Gastrocnemius medialis (tissue), 4 donors: ENCODE measurements around the gene BTBD19. TPM values are rescaled to one million over a fixed set of nuclear protein-coding genes. Genes with fewer than 3 reads are reported as not detected.

ENCODE experiments used
- ATAC-seq, 2 donors: fragments of 150-250 bp; one replicate each; pipeline ENCODE4 v1.9.1; 2016
- DNase-seq, 2 donors: peaks; one replicate each; pipeline ENCODE4 v3.0.0-alpha.2; 2019
- H3K27ac ChIP-seq, 4 donors: fragments of 200-600 bp; sonication (generic); 1 replicate in 1 of 4; 2 replicates in 3 of 4; pipeline ENCODE4 v1.5.1; 2016 to 2018; ENCODE audit warnings: mild to moderate bottlenecking in 2 of 4, moderate library complexity in 1 of 4
- H3K27me3 ChIP-seq, 3 donors: fragments of 200-600 bp; sonication (generic) in 2 of 3; 1 replicate in 1 of 3; 2 replicates in 2 of 3; pipeline versions ENCODE4 v1.5.1 to v1.6.0; 2016 to 2019; ENCODE audit warnings: mild to moderate bottlenecking in 1 of 3, moderate library complexity in 1 of 3
- H3K36me3 ChIP-seq, 2 donors: fragments of 200-600 bp; sonication (generic) in 1 of 2; one replicate each; pipeline ENCODE4 v1.5.1; 2017 to 2018
- H3K4me1 ChIP-seq, 2 donors: fragments of 200-600 bp; sonication (generic) in 1 of 2; one replicate each; pipeline ENCODE4 v1.5.1; 2016 to 2017; ENCODE audit warnings: mild to moderate bottlenecking in 2 of 2
- H3K4me3 ChIP-seq, 4 donors: fragments of 200-600 bp; sonication (generic) in 3 of 4; 1 replicate in 1 of 4; 2 replicates in 3 of 4; pipeline ENCODE4 v1.5.1; 2016 to 2019; ENCODE audit warnings: mild to moderate bottlenecking in 2 of 4
- H3K9me3 ChIP-seq, 3 donors: fragments of 200-600 bp; sonication (generic) in 2 of 3; 1 replicate in 1 of 3; 2 replicates in 2 of 3; pipeline ENCODE4 v1.5.1; 2016 to 2019
- CTCF ChIP-seq, 5 experiments: fragments of 450-650 bp in 3 of 5; fragments of 200-600 bp in 2 of 5; sonication (generic) in 2 of 5; IDR thresholded peaks in 4 of 5; conservative IDR thresholded peaks in 1 of 5; 1 replicate in 4 of 5; 2 replicates in 1 of 5; pipeline ENCODE4 v1.5.1; 2016 to 2019; ENCODE audit warnings: antibody characterized with exemption in 5 of 5, mild to moderate bottlenecking in 3 of 5, moderate library complexity in 3 of 5
- POLR2A ChIP-seq, 2 donors: fragments of 450-650 bp; IDR thresholded peaks; one replicate each; pipeline ENCODE4 v1.6.1; 2017; ENCODE audit warnings: antibody characterized with exemption in 2 of 2, mild to moderate bottlenecking in 2 of 2, moderate library complexity in 2 of 2
- in situ Hi-C, 4 donors: fragments of 200-750 bp; cut with MboI; loops; one replicate each; pipeline versions ENCODE4 v1.15.0 to v1.8.0; 2017; ENCODE audit warnings: low sequenced_read_pairs in 4 of 4
- intact Hi-C: fragments of 100-400 bp; cut with DNase I; formaldehyde crosslinking; loops from one replicate; pipeline ENCODE4 v1.15.1; 2023; ENCODE audit warnings: low total_unique reads
- total RNA-seq, 4 donors: library from RNA; depleted of rRNA; stranded (reverse); fragments of >200 nt; gene quantifications; one replicate each; pipeline versions ENCODE4 v1.1.0 to v1.2.3, GENCODE V29; 2016

The BTBD19 gene
- total RNA-seq, 4 donors from 2014 or later: 0.71 to 1.4 (median 0.91) TPM; not detected in 1

- in situ Hi-C loops (loop anchor here in 1 of 4 donors (25.0 kb wide), 2 partner anchors 212 to 737 kb away; partner anchors contain the start of genes CCDC163, EIF2B3, MMACHC and PRDX1), intact Hi-C loops (loop anchor here (2.0 to 5.0 kb wide), 4 partner anchors 37 to 823 kb away; partner anchors contain the start of genes KIF2C and RNU5D-1)
- DNase-seq: peak; percentile 91 to 93
- H3K4me3 ChIP-seq: peak within 1 kb of the TSS; percentile 74 to 99 (median 85)
- peaks cover 0 to 40% of the 10 kb centered on the region in 2 donors for H3K36me3 ChIP-seq
- no peaks in the 10 kb centered on the region for H3K27me3 ChIP-seq
- peak in 2 of 5 experiments; percentile 5 to 36 for TF ChIP-seq CTCF (IDR thresholded peaks at IDR 0.05 in 4 of 5, conservative IDR thresholded peaks at IDR 0.05 in 1 of 5)
- peak; percentile 95 to 97 for TF ChIP-seq POLR2A (IDR thresholded peaks at IDR 0.05)
- no peaks in the 10 kb centered on the region for H3K9me3 ChIP-seq
- H3K4me1 ChIP-seq: peaks cover 9 to 12% of the 10 kb centered on the region in 2 donors
- peak; percentile 94 to 96 for ATAC-seq
- peak within 1 kb of the TSS; percentile 91 to 100 (median 97) for H3K27ac ChIP-seq
These were observed 33.0 kb upstream of the BTBD19 start, which contains the start of gene RPS8 for GRCh38 chr1:44775078-44775929. Gene RPS8, plus strand, starts transcription at chr1:44775540. Its CDS starts 57 bp downstream, at chr1:44775597.

- TF ChIP-seq CTCF (IDR thresholded peaks at IDR 0.05 in 4 of 5, conservative IDR thresholded peaks at IDR 0.05 in 1 of 5) (no peak), POLR2A (IDR thresholded peaks at IDR 0.05) (peak in 1 of 2 donors; percentile 5)
- Histone ChIP-seq H3K27me3 (no peaks in the 10 kb centered on the region), H3K9me3 (no peaks in the 10 kb centered on the region), H3K27ac (peak overlapping the region; percentile 91 to 100 (median 97)), H3K36me3 (peaks cover 0 to 41% of the 10 kb centered on the region in 2 donors), H3K4me3 (peak overlapping the region; percentile 74 to 99 (median 85)), H3K4me1 (peaks cover 9 to 12% of the 10 kb centered on the region in 2 donors)
- intact Hi-C loops: loop anchor here (2.0 to 5.0 kb wide), 4 partner anchors 37 to 824 kb away; partner anchors contain the start of genes KIF2C and RNU5D-1
- peak; percentile 21 to 36 for ATAC-seq
- in situ Hi-C loops: loop anchor here in 1 of 4 donors (25.0 kb wide), 2 partner anchors 211 to 736 kb away; partner anchors contain the start of genes CCDC163, EIF2B3, MMACHC and PRDX1
- peak in 1 of 2 donors; percentile 52 for DNase-seq
These were observed 32.2 kb upstream of the BTBD19 start for GRCh38 chr1:44775930-44776729.

GRCh38 chr1:44776730-44777068 lies 31.6 kb upstream of the BTBD19 start:
- intact Hi-C loops (loop anchor here (5.0 kb wide), 2 partner anchors 526 to 824 kb away; no protein-coding TSS in a partner anchor), in situ Hi-C loops (loop anchor here in 1 of 4 donors (25.0 kb wide), 2 partner anchors 211 to 736 kb away; partner anchors contain the start of genes CCDC163, EIF2B3, MMACHC and PRDX1)
- ATAC-seq: no peak
- H3K27ac ChIP-seq: peak overlapping the region; percentile 91 to 100 (median 97)
- TF ChIP-seq POLR2A (IDR thresholded peaks at IDR 0.05): no peak
- no peak for TF ChIP-seq CTCF (IDR thresholded peaks at IDR 0.05 in 4 of 5, conservative IDR thresholded peaks at IDR 0.05 in 1 of 5)
- H3K36me3 ChIP-seq: peaks cover 0 to 41% of the 10 kb centered on the region in 2 donors
- DNase-seq: no peak
- no peaks in the 10 kb centered on the region for H3K27me3 ChIP-seq
- peak overlapping the region; percentile 74 to 99 (median 85) for H3K4me3 ChIP-seq
- no peaks in the 10 kb centered on the region for H3K9me3 ChIP-seq
- peaks cover 9 to 12% of the 10 kb centered on the region in 2 donors for H3K4me1 ChIP-seq

- intact Hi-C loops (loop anchor here (5.0 kb wide), 2 partner anchors 525 to 825 kb away; no protein-coding TSS in a partner anchor), in situ Hi-C loops (loop anchor here in 1 of 4 donors (25.0 kb wide), 2 partner anchors 210 to 735 kb away; partner anchors contain the start of genes CCDC163, EIF2B3, MMACHC and PRDX1)
- TF ChIP-seq POLR2A (IDR thresholded peaks at IDR 0.05): no peak
- TF ChIP-seq CTCF (IDR thresholded peaks at IDR 0.05 in 4 of 5, conservative IDR thresholded peaks at IDR 0.05 in 1 of 5): no peak
- ATAC-seq (no peak), DNase-seq (no peak)
- Histone ChIP-seq H3K27ac (peak overlapping the region; percentile 91 to 100 (median 97)), H3K4me3 (no peak overlapping the region), H3K27me3 (no peaks in the 10 kb centered on the region), H3K4me1 (peaks cover 9 to 12% of the 10 kb centered on the region in 2 donors), H3K9me3 (no peaks in the 10 kb centered on the region), H3K36me3 (peaks cover 0 to 41% of the 10 kb centered on the region in 2 donors)
These were observed 30.8 kb upstream of the BTBD19 start for GRCh38 chr1:44777547-44777946.
